Mesendoderm (in vitro differentiated cells): ENCODE results near the gene RUNX2.
A peak's percentile ranks its signal among the peaks of the same experiment; 100 is the strongest.

Source experiments
- DNase-seq: peaks from one replicate; pipeline ENCODE4 v3.0.0; 2013
- H2AK5ac ChIP-seq: 2 replicates; pipeline ENCODE4 v1.6.1; 2013; ENCODE audit warnings: low read length, inconsistent platforms
- H2BK120ac ChIP-seq: 2 replicates; pipeline ENCODE4 v1.6.1; 2013; ENCODE audit warnings: low read depth, mild to moderate bottlenecking, low read length, moderate library complexity, mixed read lengths
- H2BK15ac ChIP-seq: replicated peaks from 2 replicates; pipeline ENCODE4 v1.6.1; 2013; ENCODE audit warnings: low read depth, mild to moderate bottlenecking, moderate library complexity
- H2BK5ac ChIP-seq: 2 replicates; pipeline ENCODE4 v1.6.1; 2013; ENCODE audit warnings: low read length, inconsistent platforms
- H3K18ac ChIP-seq: 2 replicates; pipeline ENCODE4 v1.6.1; 2013; ENCODE audit warnings: mild to moderate bottlenecking, low read length, mixed read lengths
- H3K23ac ChIP-seq: one replicate; pipeline ENCODE4 v1.6.1; 2013; ENCODE audit warnings: low read length
- H3K27ac ChIP-seq: 2 replicates; pipeline ENCODE4 v1.5.1; 2013; ENCODE audit warnings: low read depth, mild to moderate bottlenecking, inconsistent platforms, low read length, moderate library complexity
- H3K27me3 ChIP-seq: 2 replicates; pipeline ENCODE4 v1.6.1; 2013; ENCODE audit warnings: low read length, control low read depth, mild to moderate bottlenecking, inconsistent platforms; ENCODE audit not compliant: insufficient read depth, poor library complexity
- H3K36me3 ChIP-seq: 2 replicates; pipeline ENCODE4 v1.6.1; 2013; ENCODE audit warnings: low read length, inconsistent platforms; ENCODE audit not compliant: control insufficient read depth, insufficient read depth
- H3K4ac ChIP-seq: one replicate; pipeline ENCODE4 v1.6.1; 2013; ENCODE audit warnings: low read depth, mild to moderate bottlenecking, low read length, moderate library complexity
- H3K4me1 ChIP-seq: 2 replicates; pipeline ENCODE4 v1.6.1; 2013; ENCODE audit warnings: low read depth, low read length, inconsistent platforms; ENCODE audit not compliant: control insufficient read depth
- H3K4me2 ChIP-seq: 2 replicates; pipeline ENCODE4 v1.6.1; 2013; ENCODE audit warnings: low read length
- H3K4me3 ChIP-seq: 2 replicates; pipeline ENCODE4 v1.5.1; 2013; ENCODE audit warnings: mild to moderate bottlenecking, low read length
- H3K56ac ChIP-seq: one replicate; pipeline ENCODE4 v1.6.1; 2013; ENCODE audit warnings: low read length
- H3K79me1 ChIP-seq: 2 replicates; pipeline ENCODE4 v1.6.1; 2013; ENCODE audit warnings: low read length, inconsistent platforms
- H3K79me2 ChIP-seq: 2 replicates; pipeline ENCODE4 v1.6.1; 2013; ENCODE audit warnings: mild to moderate bottlenecking, low read length; ENCODE audit not compliant: control insufficient read depth, insufficient read depth
- H3K9ac ChIP-seq: 2 replicates; pipeline ENCODE4 v1.6.1; 2013; ENCODE audit warnings: low read length, inconsistent platforms
- H4K5ac ChIP-seq: one replicate; pipeline ENCODE4 v1.6.1; 2013; ENCODE audit warnings: low read length
- H4K8ac ChIP-seq: one replicate; pipeline ENCODE4 v1.6.1; 2013; ENCODE audit warnings: low read depth, mild to moderate bottlenecking, control low read depth, low read length, moderate library complexity
- WGBS: extraction: QIAGEN DNeasy Blood & Tissue Kit; methylation state at CpG from one replicate; pipeline ENCODE4 v1.1.7; 2013; ENCODE audit warnings: low lambda C conversion rate, missing lambda C conversion rate; ENCODE audit not compliant: insufficient coverage; ENCODE audit errors: extremely low coverage; 5-methylcytosine and 5-hydroxymethylcytosine counted together

RUNX2 gene

GRCh38 chr6:45450132-45450531 lies 122.0 kb downstream of the RUNX2 start:
- Histone ChIP-seq H3K27ac (no peak overlapping the region), H3K4me3 (no peak overlapping the region), H3K18ac (no peak overlapping the region), H3K56ac (no peak overlapping the region), H4K8ac (no peak overlapping the region), H2BK15ac (no peak overlapping the region), H3K4ac (no peak overlapping the region), H2AK5ac (no peak overlapping the region), H3K36me3 (no peaks in the 10 kb centered on the region), H3K79me1 (no peaks in the 10 kb centered on the region), H3K4me2 (no peak overlapping the region), H2BK5ac (no peak overlapping the region), H3K23ac (no peak overlapping the region), H3K79me2 (no peaks in the 10 kb centered on the region), H2BK120ac (no peak overlapping the region), H3K4me1 (peaks cover 9% of the 10 kb centered on the region), H3K9ac (no peak overlapping the region), H4K5ac (no peak overlapping the region), H3K27me3 (no peaks in the 10 kb centered on the region)
- WGBS, result no CpG with 5 or more reads among the region's 4 CpGs
- no peak for DNase-seq

DNA sequence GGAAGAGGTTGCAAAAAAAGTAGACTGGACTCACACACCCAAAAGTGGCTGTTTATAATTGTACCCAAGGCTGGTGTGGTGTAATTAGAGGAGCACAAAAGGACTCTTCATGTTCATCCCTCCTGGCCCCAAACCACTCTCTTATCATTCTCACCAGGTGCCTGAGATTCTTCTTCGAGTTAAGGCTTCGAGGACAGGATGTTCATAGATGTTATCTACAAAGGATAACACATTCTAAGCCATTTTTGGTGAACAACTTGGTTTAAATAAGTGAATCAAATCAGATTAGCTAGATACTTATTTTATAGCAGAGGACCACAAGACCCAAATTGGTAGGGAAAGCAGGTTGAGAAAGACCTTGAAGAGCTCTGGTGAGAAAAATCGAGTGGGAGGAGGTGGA lies 122.7 kb downstream of the RUNX2 start:
- H4K5ac ChIP-seq, result no peak overlapping the region
- no peak overlapping the region for H3K23ac ChIP-seq
- H3K27ac ChIP-seq, result no peak overlapping the region
- H2BK5ac ChIP-seq, result no peak overlapping the region
- no peak overlapping the region for H3K56ac ChIP-seq
- no peaks in the 10 kb centered on the region for H3K79me2 ChIP-seq
- H3K4me1 ChIP-seq, result peaks cover 8% of the 10 kb centered on the region
- no CpG with 5 or more reads among the region's 3 CpGs for WGBS
- H3K18ac ChIP-seq, result no peak overlapping the region
- no peak overlapping the region for H2AK5ac ChIP-seq
- no peak overlapping the region for H3K9ac ChIP-seq
- H4K8ac ChIP-seq, result no peak overlapping the region
- peak; percentile 35 for DNase-seq
- no peaks in the 10 kb centered on the region for H3K27me3 ChIP-seq
- H3K4me3 ChIP-seq, result no peak overlapping the region
- no peak overlapping the region for H2BK15ac ChIP-seq
- H3K4me2 ChIP-seq, result no peak overlapping the region
- H2BK120ac ChIP-seq, result no peak overlapping the region
- no peak overlapping the region for H3K4ac ChIP-seq
- H3K36me3 ChIP-seq, result no peaks in the 10 kb centered on the region
- no peaks in the 10 kb centered on the region for H3K79me1 ChIP-seq

- H2BK5ac ChIP-seq, result no peak overlapping the region
- H3K23ac ChIP-seq, result no peak overlapping the region
- peaks cover 6% of the 10 kb centered on the region for H3K4me1 ChIP-seq
- no peak overlapping the region for H3K9ac ChIP-seq
- no peak overlapping the region for H3K4me3 ChIP-seq
- no peak overlapping the region for H2AK5ac ChIP-seq
- no peak overlapping the region for H2BK120ac ChIP-seq
- H3K18ac ChIP-seq, result no peak overlapping the region
- H3K56ac ChIP-seq, result no peak overlapping the region
- no peak overlapping the region for H3K4ac ChIP-seq
- no CpG with 5 or more reads among the region's 4 CpGs for WGBS
- no peaks in the 10 kb centered on the region for H3K27me3 ChIP-seq
- no peaks in the 10 kb centered on the region for H3K36me3 ChIP-seq
- H2BK15ac ChIP-seq, result no peak overlapping the region
- no peak overlapping the region for H3K4me2 ChIP-seq
- peak; percentile 27 for DNase-seq
- H3K79me1 ChIP-seq, result no peaks in the 10 kb centered on the region
- no peak overlapping the region for H4K8ac ChIP-seq
- no peaks in the 10 kb centered on the region for H3K79me2 ChIP-seq
- H3K27ac ChIP-seq, result no peak overlapping the region
- H4K5ac ChIP-seq, result no peak overlapping the region
Observed at GRCh38 chr6:45454008-45454911, 126.1 kb downstream of the RUNX2 start.

- no peaks in the 10 kb centered on the region for H3K36me3 ChIP-seq
- no peak overlapping the region for H4K5ac ChIP-seq
- no peak overlapping the region for H3K4ac ChIP-seq
- H3K27ac ChIP-seq, result no peak overlapping the region
- H2BK120ac ChIP-seq, result no peak overlapping the region
- no peak overlapping the region for H2AK5ac ChIP-seq
- H3K56ac ChIP-seq, result no peak overlapping the region
- H3K4me2 ChIP-seq, result no peak overlapping the region
- H3K4me3 ChIP-seq, result no peak overlapping the region
- no peaks in the 10 kb centered on the region for H3K27me3 ChIP-seq
- H2BK5ac ChIP-seq, result no peak overlapping the region
- peak overlapping the region; percentile 51 for H3K18ac ChIP-seq
- H3K9ac ChIP-seq, result no peak overlapping the region
- no peak for DNase-seq
- peaks cover 6% of the 10 kb centered on the region for H3K4me1 ChIP-seq
- WGBS, result no CpG with 5 or more reads among the region's 6 CpGs
- no peaks in the 10 kb centered on the region for H3K79me2 ChIP-seq
- no peak overlapping the region for H2BK15ac ChIP-seq
- no peaks in the 10 kb centered on the region for H3K79me1 ChIP-seq
- no peak overlapping the region for H4K8ac ChIP-seq
- no peak overlapping the region for H3K23ac ChIP-seq
Observed at GRCh38 chr6:45455408-45455807, 127.3 kb downstream of the RUNX2 start.

DNA sequence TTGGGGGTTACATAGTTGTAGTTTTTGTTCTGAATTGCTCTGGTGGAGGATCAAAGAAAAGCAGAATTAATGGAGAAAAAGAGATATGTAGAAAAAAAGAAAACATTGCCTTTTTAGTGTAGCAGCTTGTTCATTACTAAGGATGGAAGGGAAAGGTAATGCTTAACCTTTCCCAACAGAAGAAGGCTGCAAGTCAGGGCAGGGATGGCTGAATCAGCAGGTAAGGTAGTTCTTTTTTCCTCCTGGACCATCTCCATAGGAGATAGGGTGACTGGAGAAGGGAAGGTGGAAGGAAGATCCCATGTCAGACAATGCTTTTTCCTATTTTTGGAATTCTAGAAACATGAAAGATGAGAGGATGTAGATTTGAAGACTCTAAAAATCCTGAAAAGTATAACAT lies 129.0 kb downstream of the RUNX2 start:
- H3K36me3 ChIP-seq, result no peaks in the 10 kb centered on the region
- H3K4ac ChIP-seq, result no peak overlapping the region
- no peak overlapping the region for H3K4me3 ChIP-seq
- H3K79me1 ChIP-seq, result no peaks in the 10 kb centered on the region
- no peak overlapping the region for H4K8ac ChIP-seq
- H2AK5ac ChIP-seq, result no peak overlapping the region
- no peak overlapping the region for H3K18ac ChIP-seq
- DNase-seq, result no peak
- no peak overlapping the region for H3K27ac ChIP-seq
- no peak overlapping the region for H3K23ac ChIP-seq
- no peak overlapping the region for H3K9ac ChIP-seq
- no peak overlapping the region for H2BK5ac ChIP-seq
- no peak overlapping the region for H3K4me2 ChIP-seq
- no peak overlapping the region for H2BK120ac ChIP-seq
- H4K5ac ChIP-seq, result no peak overlapping the region
- no peak overlapping the region for H2BK15ac ChIP-seq
- no peaks in the 10 kb centered on the region for H3K79me2 ChIP-seq
- peaks cover 3% of the 10 kb centered on the region for H3K4me1 ChIP-seq
- no peak overlapping the region for H3K56ac ChIP-seq
- H3K27me3 ChIP-seq, result no peaks in the 10 kb centered on the region

- H3K27ac ChIP-seq, result no peak overlapping the region
- H3K27me3 ChIP-seq, result no peaks in the 10 kb centered on the region
- no peak overlapping the region for H3K4ac ChIP-seq
- H3K56ac ChIP-seq, result no peak overlapping the region
- H3K36me3 ChIP-seq, result no peaks in the 10 kb centered on the region
- no peaks in the 10 kb centered on the region for H3K79me1 ChIP-seq
- no peak overlapping the region for H3K9ac ChIP-seq
- H3K4me1 ChIP-seq, result peaks cover 3% of the 10 kb centered on the region
- H2BK5ac ChIP-seq, result no peak overlapping the region
- no peak overlapping the region for H4K5ac ChIP-seq
- no peak overlapping the region for H2BK15ac ChIP-seq
- no peak overlapping the region for H3K4me2 ChIP-seq
- no peak overlapping the region for H4K8ac ChIP-seq
- no peak overlapping the region for H2BK120ac ChIP-seq
- WGBS, result no CpG with 5 or more reads among the region's 2 CpGs
- H3K4me3 ChIP-seq, result no peak overlapping the region
- DNase-seq, result no peak
- no peaks in the 10 kb centered on the region for H3K79me2 ChIP-seq
- H2AK5ac ChIP-seq, result no peak overlapping the region
- no peak overlapping the region for H3K23ac ChIP-seq
- H3K18ac ChIP-seq, result no peak overlapping the region
Observed at GRCh38 chr6:45458672-45459071, 130.5 kb downstream of the RUNX2 start.
